Spinal cord (tissue), 10 donors: ENCODE data around the gene UNC5C. TPM values are rescaled to one million over a fixed set of nuclear protein-coding genes. Genes with fewer than 3 reads are reported as not detected.

Experiments
- DNase-seq, 6 donors: peaks; one replicate each; pipeline versions ENCODE4 v3.0.0 to v3.0.0-alpha.2; 2013 to 2015; ENCODE audit warnings: low spot score in 6 of 6, low read depth in 4 of 6
- H3K27ac ChIP-seq: one replicate; pipeline ENCODE4 v1.5.1; 2013; ENCODE audit warnings: low read depth, low read length, control low read depth
- H3K27me3 ChIP-seq: one replicate; pipeline ENCODE4 v1.6.1; 2013; ENCODE audit warnings: low read length; ENCODE audit not compliant: control insufficient read depth, insufficient read depth
- H3K36me3 ChIP-seq: one replicate; pipeline ENCODE4 v1.6.1; 2013; ENCODE audit warnings: low read length; ENCODE audit not compliant: control insufficient read depth, insufficient read depth
- H3K4me1 ChIP-seq: one replicate; pipeline ENCODE4 v1.6.1; 2013; ENCODE audit warnings: low read length; ENCODE audit not compliant: control insufficient read depth, insufficient read depth
- H3K4me3 ChIP-seq: one replicate; pipeline ENCODE4 v1.5.1; 2013; ENCODE audit warnings: low read depth, low read length, control low read depth
- H3K9me3 ChIP-seq: one replicate; pipeline ENCODE4 v1.6.1; 2013; ENCODE audit warnings: low read length; ENCODE audit not compliant: control insufficient read depth, insufficient read depth
- WGBS: methylation state at CpG from one replicate; pipeline ENCODE4 v1.1.5; 2013; ENCODE audit warnings: missing lambda C conversion rate; ENCODE audit not compliant: insufficient coverage; 5-methylcytosine and 5-hydroxymethylcytosine counted together
- polyA plus RNA-seq, 2 donors: library from polyadenylated mRNA; unstranded; fragments of 120-200 nt; gene quantifications; one replicate each; pipeline ENCODE4 v1.2.1, GENCODE V29; 2013; ENCODE audit not compliant: insufficient read length in 2 of 2
- total RNA-seq, 2 donors: library from RNA; depleted of rRNA in 1 of 2; stranded (reverse); fragments of 120-200 nt in 1 of 2; fragments of >200 nt in 1 of 2; gene quantifications; one replicate each; pipeline versions ENCODE4 v1.2.3 to v1.2.4, GENCODE V29; 2013 to 2014
- donor health status: healthy.

The UNC5C gene
- total and polyA plus RNA-seq, 4 donors: 11.3 to 33.2 (median 20.7) TPM

- Histone ChIP-seq H3K9me3 (no peaks in the 10 kb centered on the region), H3K36me3 (no peaks in the 10 kb centered on the region), H3K4me3 (no peak overlapping the region), H3K27me3 (no peaks in the 10 kb centered on the region), H3K4me1 (no peaks in the 10 kb centered on the region), H3K27ac (no peak overlapping the region)
- WGBS: no CpG with 5 or more reads among the region's 1 CpG
- peak in 1 of 6 donors; percentile 25 for DNase-seq
Measured at GRCh38 chr4:95500361-95500760, 48.4 kb downstream of the UNC5C start.

- Histone ChIP-seq H3K27me3 (no peaks in the 10 kb centered on the region), H3K4me1 (no peaks in the 10 kb centered on the region), H3K36me3 (no peaks in the 10 kb centered on the region), H3K4me3 (no peak overlapping the region), H3K27ac (no peak overlapping the region), H3K9me3 (no peaks in the 10 kb centered on the region)
- no peak for DNase-seq
- no CpG with 5 or more reads among the region's 2 CpGs for WGBS
Measured at GRCh38 chr4:95499291-95499696, 49.5 kb downstream of the UNC5C start.

- no peak for DNase-seq
Measured at GRCh38 chr4:95494186-95494585, 54.6 kb downstream of the UNC5C start.

DNA sequence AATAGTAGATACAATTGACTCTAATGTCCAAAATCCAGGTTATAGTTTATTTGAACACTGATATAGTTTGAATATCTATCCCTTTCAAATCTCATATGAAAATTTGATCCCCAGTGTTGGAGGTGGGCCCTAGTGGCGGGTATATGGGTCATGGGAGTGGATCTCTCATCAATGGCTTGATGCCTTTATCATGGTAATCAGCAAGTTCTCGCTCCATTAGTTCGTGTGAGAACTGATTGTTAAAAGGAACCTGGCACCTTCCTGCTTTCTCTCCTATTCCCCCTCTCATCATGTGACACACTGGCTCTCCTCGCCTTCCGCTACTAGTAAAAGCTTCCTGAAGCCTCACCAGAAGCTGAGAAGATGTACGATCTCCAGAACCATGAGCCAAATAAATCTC lies 70.1 kb downstream of the UNC5C start:
- WGBS: 75% methylated on average over 4 of the region's 6 CpGs
- H3K4me3 ChIP-seq: no peak overlapping the region
- H3K4me1 ChIP-seq: no peaks in the 10 kb centered on the region
- no peaks in the 10 kb centered on the region for H3K9me3 ChIP-seq
- DNase-seq: no peak
- H3K27me3 ChIP-seq: no peaks in the 10 kb centered on the region
- H3K36me3 ChIP-seq: no peaks in the 10 kb centered on the region
- H3K27ac ChIP-seq: no peak overlapping the region

More at GRCh38 chr4:95494186-95494585, 54.6 kb downstream of the UNC5C start:
- Histone ChIP-seq H3K27me3 (no peaks in the 10 kb centered on the region), H3K4me1 (no peaks in the 10 kb centered on the region), H3K36me3 (no peaks in the 10 kb centered on the region), H3K4me3 (no peak overlapping the region), H3K27ac (no peak overlapping the region), H3K9me3 (no peaks in the 10 kb centered on the region)

DNA sequence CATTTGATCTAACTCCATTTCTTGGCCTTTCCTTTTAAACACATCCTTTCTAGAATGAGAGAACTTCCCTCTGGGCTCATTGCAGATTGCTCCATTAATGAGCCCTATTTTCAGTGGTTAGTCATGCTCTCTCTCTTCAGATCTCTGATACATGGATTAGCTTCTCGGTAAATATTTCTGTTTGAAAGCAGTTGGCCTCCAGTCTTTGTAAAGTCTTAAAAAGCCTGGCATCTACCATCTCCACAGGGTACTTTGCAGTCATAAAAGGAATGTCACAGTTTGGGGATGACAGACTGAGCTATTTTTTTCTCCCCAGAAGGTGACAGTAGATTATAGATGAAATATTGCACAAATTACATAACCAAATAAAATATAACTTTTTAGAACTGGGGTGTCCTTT lies 72.7 kb downstream of the UNC5C start:
- Histone ChIP-seq H3K4me1 (no peaks in the 10 kb centered on the region), H3K9me3 (no peaks in the 10 kb centered on the region), H3K27ac (no peak overlapping the region), H3K4me3 (no peak overlapping the region), H3K27me3 (no peaks in the 10 kb centered on the region), H3K36me3 (no peaks in the 10 kb centered on the region)
- WGBS: no CpG with 5 or more reads among the region's 1 CpG
- DNase-seq: no peak

DNA sequence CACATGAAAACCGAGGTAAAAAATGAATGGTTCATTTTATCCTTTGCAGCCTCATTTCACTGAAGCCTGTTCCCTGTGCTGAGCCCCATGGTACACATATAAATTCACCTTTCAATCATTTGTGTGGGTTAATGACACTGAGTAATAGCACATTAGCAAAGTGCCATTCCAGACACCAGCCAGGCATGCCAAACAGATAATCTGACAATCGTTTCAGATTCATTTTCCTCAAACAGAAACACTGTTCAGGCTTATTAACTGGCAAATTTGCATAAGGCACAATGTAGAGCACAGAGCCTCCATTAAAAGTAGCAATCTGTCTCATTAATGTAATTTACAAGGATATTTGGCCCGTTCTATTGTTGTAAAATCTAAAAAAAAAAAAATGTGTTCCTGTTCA lies 76.2 kb downstream of the UNC5C start:
- Histone ChIP-seq H3K4me3 (no peak overlapping the region), H3K27ac (no peak overlapping the region), H3K4me1 (no peaks in the 10 kb centered on the region), H3K9me3 (no peaks in the 10 kb centered on the region), H3K36me3 (no peaks in the 10 kb centered on the region), H3K27me3 (no peaks in the 10 kb centered on the region)
- peak in 5 of 6 donors; percentile 4 to 84 (median 15) for DNase-seq
- WGBS: 14% methylated on average over 1 of the region's 3 CpGs

DNA sequence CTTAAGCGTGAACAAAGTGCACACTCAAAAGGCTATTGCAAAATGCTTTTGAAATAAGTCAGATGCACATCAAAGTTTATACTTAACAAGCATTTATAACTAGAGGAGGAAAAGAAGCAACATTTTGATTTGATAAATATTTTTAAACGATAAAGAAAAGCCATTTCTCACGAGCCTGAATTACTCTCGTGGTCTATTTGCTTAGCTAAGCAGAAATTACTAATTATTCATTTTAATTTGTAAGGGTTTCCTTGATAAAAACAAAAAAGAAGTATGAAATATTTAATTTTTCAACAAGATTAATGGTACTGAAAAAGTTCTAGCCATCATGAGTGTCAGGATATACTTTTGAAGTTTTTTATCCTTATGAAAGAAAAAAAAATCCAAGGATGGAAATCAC lies 78.2 kb downstream of the UNC5C start:
- no peaks in the 10 kb centered on the region for H3K36me3 ChIP-seq
- no peak for DNase-seq
- no CpG with 5 or more reads among the region's 4 CpGs for WGBS
- H3K9me3 ChIP-seq: no peaks in the 10 kb centered on the region
- no peaks in the 10 kb centered on the region for H3K27me3 ChIP-seq
- H3K4me1 ChIP-seq: no peaks in the 10 kb centered on the region
- H3K27ac ChIP-seq: no peak overlapping the region
- no peak overlapping the region for H3K4me3 ChIP-seq

GRCh38 chr4:95469617-95470016 lies 79.2 kb downstream of the UNC5C start:
- no peaks in the 10 kb centered on the region for H3K4me1 ChIP-seq
- no peak overlapping the region for H3K4me3 ChIP-seq
- no peak overlapping the region for H3K27ac ChIP-seq
- H3K27me3 ChIP-seq: no peaks in the 10 kb centered on the region
- no peaks in the 10 kb centered on the region for H3K9me3 ChIP-seq
- WGBS: no CpG with 5 or more reads among the region's 1 CpG
- no peak for DNase-seq
- no peaks in the 10 kb centered on the region for H3K36me3 ChIP-seq

GRCh38 chr4:95466791-95467190 lies 82.0 kb downstream of the UNC5C start:
- no peaks in the 10 kb centered on the region for H3K4me1 ChIP-seq
- no peaks in the 10 kb centered on the region for H3K9me3 ChIP-seq
- H3K27me3 ChIP-seq: no peaks in the 10 kb centered on the region
- no peak overlapping the region for H3K4me3 ChIP-seq
- no peak overlapping the region for H3K27ac ChIP-seq
- WGBS: 97% methylated on average over 3 of the region's 3 CpGs
- H3K36me3 ChIP-seq: no peaks in the 10 kb centered on the region
- DNase-seq: no peak

- no peak overlapping the region for H3K4me3 ChIP-seq
- 80% methylated on average over 2 of the region's 6 CpGs for WGBS
- H3K36me3 ChIP-seq: no peaks in the 10 kb centered on the region
- no peak overlapping the region for H3K27ac ChIP-seq
- no peaks in the 10 kb centered on the region for H3K27me3 ChIP-seq
- no peaks in the 10 kb centered on the region for H3K4me1 ChIP-seq
- no peaks in the 10 kb centered on the region for H3K9me3 ChIP-seq
- DNase-seq: peak in 1 of 6 donors; percentile 12
Measured at GRCh38 chr4:95465010-95465409, 83.8 kb downstream of the UNC5C start.
